Measurements from ENCODE around the gene ARHGAP45. TPM values are rescaled to one million over a fixed set of nuclear protein-coding genes. Genes with fewer than 3 reads are reported as not detected.
"Not testable (repeated sequence)": the region's sequence is repeated elsewhere in the genome, so short reads cannot be mapped to it uniquely, and the experiment has no call there.

The ARHGAP45 gene
- total RNA-seq, 2 experiments from 2014 or later = 136 to 150 TPM

DNA sequence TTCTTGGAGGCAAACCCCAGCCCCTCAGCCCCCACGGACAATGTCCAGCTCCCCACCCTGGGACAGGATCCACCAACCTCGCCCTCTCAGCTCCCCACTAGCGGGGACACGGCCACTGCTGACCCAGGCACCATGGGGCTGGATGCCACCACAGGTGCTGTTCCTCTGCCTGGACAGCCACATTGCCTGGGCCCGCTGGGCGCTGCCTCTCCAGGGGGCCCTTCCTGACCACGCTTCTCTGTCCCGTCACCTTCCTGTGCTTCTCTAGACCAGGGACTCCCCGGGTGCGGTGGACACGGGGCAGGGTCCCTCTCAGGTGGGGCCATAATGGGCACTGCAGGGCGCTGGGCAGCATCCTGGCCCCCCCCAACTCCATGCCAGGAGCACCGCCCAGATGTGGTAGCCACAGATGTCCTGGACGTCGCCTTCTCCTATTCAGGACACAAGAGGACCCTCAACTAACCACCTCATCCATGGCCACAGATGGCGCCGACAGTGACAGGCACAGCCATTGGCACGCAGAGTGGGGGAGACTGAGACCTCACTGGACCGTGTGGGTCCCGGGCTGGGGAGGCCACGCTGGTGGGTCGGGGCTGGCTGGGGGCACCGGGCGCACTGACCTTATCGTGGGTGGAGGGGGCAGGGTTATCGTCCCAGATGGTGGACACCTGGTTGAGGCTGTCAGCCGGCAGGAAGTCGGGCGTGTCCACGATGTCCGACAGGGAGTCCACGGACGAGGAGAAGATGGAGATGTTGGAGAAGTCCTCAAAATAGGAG is 60.2 kb downstream of the ARHGAP45 start:
- CTCF ChIA-PET = interaction anchor here (0.6 to 5.2 kb wide), 2 partner anchors 14 to 264 kb away, joined by 3 to 27 read pairs; no protein-coding TSS in a partner anchor
- Mint-ChIP-seq H3K4me3 (no peak overlapping the region), H3K9me3 (no peaks in the 10 kb centered on the region), H3K27me3 (no peaks in the 10 kb centered on the region), H3K27ac (peak overlapping the region; percentile 57), H3K4me1 (ENCODE audit: low read depth) (peaks cover 18% of the 10 kb centered on the region), H3K36me3 (ENCODE audit: low read depth) (peaks cover 16% of the 10 kb centered on the region)
- POLR2A ChIA-PET = no interaction called here
- TF ChIP-seq, protein P1, sequence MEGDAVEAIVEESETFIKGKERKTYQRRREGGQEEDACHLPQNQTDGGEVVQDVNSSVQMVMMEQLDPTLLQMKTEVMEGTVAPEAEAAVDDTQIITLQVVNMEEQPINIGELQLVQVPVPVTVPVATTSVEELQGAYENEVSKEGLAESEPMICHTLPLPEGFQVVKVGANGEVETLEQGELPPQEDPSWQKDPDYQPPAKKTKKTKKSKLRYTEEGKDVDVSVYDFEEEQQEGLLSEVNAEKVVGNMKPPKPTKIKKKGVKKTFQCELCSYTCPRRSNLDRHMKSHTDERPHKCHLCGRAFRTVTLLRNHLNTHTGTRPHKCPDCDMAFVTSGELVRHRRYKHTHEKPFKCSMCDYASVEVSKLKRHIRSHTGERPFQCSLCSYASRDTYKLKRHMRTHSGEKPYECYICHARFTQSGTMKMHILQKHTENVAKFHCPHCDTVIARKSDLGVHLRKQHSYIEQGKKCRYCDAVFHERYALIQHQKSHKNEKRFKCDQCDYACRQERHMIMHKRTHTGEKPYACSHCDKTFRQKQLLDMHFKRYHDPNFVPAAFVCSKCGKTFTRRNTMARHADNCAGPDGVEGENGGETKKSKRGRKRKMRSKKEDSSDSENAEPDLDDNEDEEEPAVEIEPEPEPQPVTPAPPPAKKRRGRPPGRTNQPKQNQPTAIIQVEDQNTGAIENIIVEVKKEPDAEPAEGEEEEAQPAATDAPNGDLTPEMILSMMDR (IDR thresholded peaks at IDR 0.05) = no peak
- intact Hi-C loops (cut with micrococcal nuclease) = no loop called here
- ATAC-seq (no peak), DNase-seq (no peak)

DNA sequence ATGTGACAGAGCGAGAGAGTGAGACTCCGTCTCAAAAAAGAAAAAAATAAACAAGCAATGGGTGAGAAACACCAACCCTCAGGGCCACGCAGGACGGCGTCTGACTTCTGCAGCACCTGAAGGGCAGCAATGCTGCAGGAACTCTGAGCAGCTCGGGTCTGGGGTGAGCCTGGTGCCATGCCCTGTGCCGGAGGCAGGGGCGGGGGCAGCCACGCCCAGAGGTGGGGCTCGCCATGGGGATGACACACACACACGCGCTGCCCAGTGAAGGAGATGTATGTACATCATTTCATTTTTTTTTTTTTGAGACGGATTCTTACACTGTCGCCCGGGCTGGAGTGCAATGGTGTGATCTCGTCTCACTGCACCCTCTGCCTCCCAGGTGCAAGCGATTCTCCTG is 61.1 kb downstream of the ARHGAP45 start:
- Mint-ChIP-seq H3K36me3 (ENCODE audit: low read depth) (peaks cover 12% of the 10 kb centered on the region), H3K4me3 (no peak overlapping the region), H3K27ac (no peak overlapping the region), H3K4me1 (ENCODE audit: low read depth) (peaks cover 23% of the 10 kb centered on the region), H3K27me3 (no peaks in the 10 kb centered on the region), H3K9me3 (no peaks in the 10 kb centered on the region)
- TF ChIP-seq, protein P1 (IDR thresholded peaks at IDR 0.05) = no peak
- ChIA-PET CTCF (interaction anchor here (1.1 to 5.2 kb wide), 2 partner anchors 15 to 66 kb away, joined by 4 to 27 read pairs; no protein-coding TSS in a partner anchor), POLR2A (interaction anchor here (0.7 kb wide), 1 partner anchor 25 kb away, joined by 4 read pairs; the partner anchor contains the start of gene GPX4)
- DNase-seq (no peak), ATAC-seq (no peak)
- intact Hi-C loops (cut with micrococcal nuclease) = no loop called here

DNA sequence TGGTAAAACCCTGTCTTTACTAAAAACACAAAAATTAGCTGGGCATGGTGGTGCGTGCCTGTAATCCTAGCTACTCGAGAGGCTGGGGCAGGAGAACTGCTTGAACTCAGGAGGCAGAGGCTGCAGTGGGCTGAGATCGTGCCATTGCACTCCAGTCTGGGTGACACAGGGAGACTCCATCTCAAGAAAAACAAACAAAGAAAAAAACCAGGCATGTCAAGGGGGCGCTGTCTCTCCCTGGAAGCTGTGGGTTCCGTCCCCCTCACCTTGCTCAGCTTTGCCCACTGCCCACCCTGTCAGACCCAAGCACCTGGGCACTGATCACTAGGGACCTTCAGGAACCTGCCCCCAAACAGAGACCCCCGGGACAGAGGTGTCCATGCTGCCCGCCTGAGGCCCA is 62.1 kb downstream of the ARHGAP45 start:
- ATAC-seq; DNase-seq; H3K9me3 Mint-ChIP-seq; H3K27ac Mint-ChIP-seq; intact Hi-C loops (cut with micrococcal nuclease); H3K27me3 Mint-ChIP-seq; H3K4me3 Mint-ChIP-seq: not testable (repeated sequence)
- ChIA-PET POLR2A (interaction anchor here (0.7 to 4.4 kb wide), 3 partner anchors 10 to 26 kb away, joined by 3 to 29 read pairs (median 4); partner anchors contain the start of gene GPX4), CTCF (interaction anchor here (1.1 to 5.2 kb wide), 2 partner anchors 16 to 65 kb away, joined by 4 to 27 read pairs; no protein-coding TSS in a partner anchor)
- Mint-ChIP-seq H3K36me3 (ENCODE audit: low read depth) (peaks cover 15% of the 10 kb centered on the region), H3K4me1 (ENCODE audit: low read depth) (peaks cover 29% of the 10 kb centered on the region)

DNA sequence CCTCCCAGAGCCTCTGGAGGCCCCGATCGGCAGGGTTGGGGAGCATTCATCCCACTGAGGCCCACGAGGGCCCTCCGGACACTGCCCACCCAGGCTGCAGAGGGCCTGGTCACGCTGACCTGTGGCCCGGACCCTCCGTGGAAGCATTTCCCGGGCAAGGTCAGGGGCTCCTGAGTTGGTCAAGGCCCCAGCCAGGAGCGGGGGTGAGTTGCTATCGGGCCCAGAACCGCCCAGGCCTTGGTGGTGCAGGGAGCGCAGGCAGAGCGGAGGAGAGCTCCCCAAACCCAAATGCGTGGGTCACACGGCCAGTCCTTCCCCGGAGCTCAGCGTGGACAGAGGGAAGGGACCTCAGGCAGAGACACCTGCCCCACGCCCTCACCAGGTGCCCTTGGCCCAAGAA is 62.6 kb downstream of the ARHGAP45 start:
- DNase-seq = no peak
- TF ChIP-seq, protein P1 (IDR thresholded peaks at IDR 0.05) = no peak
- H3K27ac Mint-ChIP-seq = no peak overlapping the region
- no peak for ATAC-seq
- H3K4me3 Mint-ChIP-seq = no peak overlapping the region
- POLR2A ChIA-PET = interaction anchor here (1.0 to 4.4 kb wide), 2 partner anchors 10 to 17 kb away, joined by 3 to 29 read pairs; no protein-coding TSS in a partner anchor
- no peaks in the 10 kb centered on the region for H3K9me3 Mint-ChIP-seq
- H3K27me3 Mint-ChIP-seq = no peaks in the 10 kb centered on the region
- H3K4me1 Mint-ChIP-seq (ENCODE audit: low read depth) = peaks cover 32% of the 10 kb centered on the region
- intact Hi-C loops (cut with micrococcal nuclease) = no loop called here
- H3K36me3 Mint-ChIP-seq (ENCODE audit: low read depth) = peaks cover 15% of the 10 kb centered on the region
- CTCF ChIA-PET = interaction anchor here (1.3 to 5.2 kb wide), 2 partner anchors 16 to 49 kb away, joined by 3 to 27 read pairs; no protein-coding TSS in a partner anchor

DNA sequence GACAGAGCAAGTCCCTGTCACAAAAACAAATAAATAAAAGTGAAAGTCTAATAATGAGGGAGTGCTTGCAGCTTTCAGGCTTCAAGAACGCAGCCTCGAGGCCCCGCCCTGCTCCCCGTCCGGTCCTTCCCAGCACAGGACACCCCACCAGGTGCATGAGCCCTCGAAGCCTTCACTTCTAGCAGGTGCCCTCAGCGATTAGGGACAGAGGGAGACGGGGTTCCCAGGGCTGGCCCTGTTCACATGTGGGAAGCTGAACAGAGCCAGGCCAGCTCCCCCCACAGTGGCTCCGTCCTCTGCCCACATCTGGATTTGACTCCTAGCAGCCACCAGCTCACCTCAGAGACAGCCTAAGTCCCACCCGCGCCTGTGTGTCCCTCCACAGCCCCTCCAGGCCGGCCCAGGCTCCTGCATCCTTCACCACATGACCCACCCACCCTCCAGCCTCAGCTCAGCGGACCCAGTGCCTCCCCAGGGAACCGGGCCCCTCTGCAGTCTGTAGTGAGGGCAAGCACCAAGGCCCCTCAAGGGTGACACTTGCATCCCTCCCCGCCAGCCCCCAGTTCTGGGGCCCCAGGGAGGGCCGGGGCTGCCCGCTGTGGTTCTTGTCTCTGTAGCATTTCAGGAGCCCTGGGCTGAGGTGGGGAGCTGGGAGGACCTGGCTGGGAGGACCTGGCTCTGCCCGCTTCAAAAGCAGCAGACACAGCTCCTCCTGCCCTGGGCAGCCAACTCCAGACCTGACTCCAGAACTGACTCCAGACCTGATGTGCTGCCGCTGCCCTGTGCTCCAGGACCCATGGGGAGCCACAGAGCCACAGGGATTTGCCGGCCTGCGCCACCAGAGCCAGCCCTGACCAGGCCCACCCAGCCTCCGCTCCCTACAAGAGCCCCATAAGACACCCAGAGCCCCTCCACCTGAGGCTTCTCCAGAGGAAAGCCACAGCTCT is 64.1 kb downstream of the ARHGAP45 start:
- Mint-ChIP-seq H3K27me3 (no peaks in the 10 kb centered on the region), H3K4me3 (peak overlapping the region; percentile 85), H3K9me3 (no peaks in the 10 kb centered on the region), H3K36me3 (ENCODE audit: low read depth) (peaks cover 8% of the 10 kb centered on the region), H3K27ac (peak overlapping the region; percentile 91), H3K4me1 (ENCODE audit: low read depth) (peaks cover 40% of the 10 kb centered on the region)
- POLR2A ChIA-PET = interaction anchor here (0.6 to 4.4 kb wide), 22 partner anchors 9 to 135 kb away, joined by 3 to 29 read pairs (median 3); partner anchors contain the start of genes ATP5F1D, GPX4, RNU6-2 and TMEM259
- ATAC-seq (peak; percentile 3), DNase-seq (peak; percentile 61)
- intact Hi-C loops (cut with micrococcal nuclease) = loop anchor here (10.0 kb wide), 1 partner anchor 54 kb away; no protein-coding TSS in a partner anchor
- TF ChIP-seq, protein P1 (IDR thresholded peaks at IDR 0.05) = no peak
- CTCF ChIA-PET = interaction anchor here (0.7 to 5.2 kb wide), 11 partner anchors 18 to 148 kb away, joined by 3 to 27 read pairs (median 3); partner anchors contain the start of gene GPX4

Data from activated CD8-positive, alpha-beta T cell treated with anti-CD3 and anti-CD28 coated beads for 36 hours (primary cell).